DOHH2 (cell line): ENCODE results near the gene RUNX2.

Source experiments
- H3F3A ChIP-seq: fragments of 200-600 bp; sonication (generic), shearing (Covaris generic); 2 replicates; pipeline ENCODE4 v1.6.0; 2016; ENCODE audit warnings: antibody characterized with exemption, mild to moderate bottlenecking; ENCODE audit not compliant: control insufficient read depth, insufficient read depth
- H3K27ac ChIP-seq: fragments of 200-600 bp; sonication (generic); 2 replicates; pipeline ENCODE4 v1.5.1; 2014; ENCODE audit warnings: low read depth, mild to moderate bottlenecking, low read length, moderate library complexity
- H3K27me3 ChIP-seq: fragments of 200-600 bp; sonication (generic); 2 replicates; pipeline ENCODE4 v1.6.1; 2014; ENCODE audit warnings: mild to moderate bottlenecking, low read length, mixed read lengths; ENCODE audit not compliant: control insufficient read depth
- H3K36me3 ChIP-seq: fragments of 200-600 bp; sonication (generic); 2 replicates; pipeline ENCODE4 v1.6.1; 2014; ENCODE audit warnings: mild to moderate bottlenecking, low read length, moderate library complexity, mixed read lengths; ENCODE audit not compliant: control insufficient read depth
- H3K4me1 ChIP-seq: fragments of 200-600 bp; sonication (generic); 2 replicates; pipeline ENCODE4 v1.6.1; 2014; ENCODE audit warnings: mild to moderate bottlenecking, low read length, mixed read lengths; ENCODE audit not compliant: control insufficient read depth
- H3K4me2 ChIP-seq: fragments of 200-600 bp; sonication (generic); 2 replicates; pipeline ENCODE4 v1.6.0; 2014; ENCODE audit warnings: mild to moderate bottlenecking, low read length, moderate library complexity
- H3K4me3 ChIP-seq: fragments of 200-600 bp; sonication (generic); 2 replicates; pipeline ENCODE4 v1.5.1; 2014; ENCODE audit warnings: mild to moderate bottlenecking, low read length, mixed read lengths
- H3K79me2 ChIP-seq: fragments of 200-600 bp; sonication (generic); 2 replicates; pipeline ENCODE4 v1.6.1; 2014; ENCODE audit warnings: mild to moderate bottlenecking, low read length, mixed read lengths; ENCODE audit not compliant: control insufficient read depth
- H3K9me2 ChIP-seq: fragments of 200-600 bp; sonication (generic); replicated peaks from 2 replicates; pipeline ENCODE4 v1.6.1; 2014; ENCODE audit warnings: mild to moderate bottlenecking, low read length, mixed read lengths; ENCODE audit not compliant: control insufficient read depth
- H3K9me3 ChIP-seq: fragments of 200-600 bp; sonication (generic); 2 replicates; pipeline ENCODE4 v1.6.1; 2014; ENCODE audit warnings: antibody characterized with exemption, low read length, mixed read lengths; ENCODE audit not compliant: control insufficient read depth, insufficient read depth
- H4K20me1 ChIP-seq: fragments of 200-600 bp; sonication (generic); 2 replicates; pipeline ENCODE4 v1.6.0; 2014; ENCODE audit warnings: low read depth, mild to moderate bottlenecking, antibody characterized with exemption, low read length, moderate library complexity; ENCODE audit not compliant: control insufficient read depth, insufficient read depth
- EZH2phosphoT487 ChIP-seq: fragments of 200-600 bp; sonication (generic); IDR thresholded peaks from 2 replicates; pipeline ENCODE4 v1.6.1; 2017; ENCODE audit warnings: borderline replicate concordance, mild to moderate bottlenecking, antibody characterized with exemption, low read length, moderate library complexity, mixed read lengths
- TF ChIP-seq, protein P1 (sequence below): fragments of 200-600 bp; sonication (generic); IDR thresholded peaks from one replicate; pipeline ENCODE4 v1.5.1; 2014; ENCODE audit warnings: antibody characterized with exemption, mild to moderate bottlenecking, low read depth, low read length; ENCODE audit not compliant: poor library complexity, severe bottlenecking

RUNX2 gene

DNA sequence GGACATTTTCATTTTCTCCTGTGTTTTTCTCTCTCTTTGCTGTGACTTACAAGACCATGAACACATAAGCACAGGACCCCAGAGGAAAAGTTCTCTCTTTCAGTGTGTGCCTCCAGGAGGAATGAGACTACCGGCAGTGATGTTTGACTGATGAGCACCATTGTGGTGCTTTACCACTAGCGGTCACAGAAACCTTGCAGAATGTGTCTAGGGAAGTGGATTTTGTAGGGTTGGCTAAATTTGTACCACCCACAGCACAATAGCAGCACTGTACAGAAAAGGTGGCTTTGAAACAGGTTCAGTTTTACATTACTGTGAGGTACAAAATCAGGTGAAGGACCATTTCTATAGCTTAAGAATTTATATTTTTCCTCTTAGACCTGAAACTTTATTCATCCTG lies 351.5 kb downstream of the RUNX2 start:
- Histone ChIP-seq H3K79me2 (no peaks in the 10 kb centered on the region), H3K4me2 (no peak overlapping the region), H3K27me3 (no peaks in the 10 kb centered on the region), H3K4me1 (peaks cover 65% of the 10 kb centered on the region), H3K27ac (no peak overlapping the region), H3K9me3 (peaks cover 3% of the 10 kb centered on the region; the same call in 1 of the 2 replicates), H3K9me2 (no peaks in the 10 kb centered on the region), H4K20me1 (no peaks in the 10 kb centered on the region), H3K36me3 (no peaks in the 10 kb centered on the region), H3F3A (peaks cover 19% of the 10 kb centered on the region), H3K4me3 (no peak overlapping the region)
- TF ChIP-seq, protein P1, sequence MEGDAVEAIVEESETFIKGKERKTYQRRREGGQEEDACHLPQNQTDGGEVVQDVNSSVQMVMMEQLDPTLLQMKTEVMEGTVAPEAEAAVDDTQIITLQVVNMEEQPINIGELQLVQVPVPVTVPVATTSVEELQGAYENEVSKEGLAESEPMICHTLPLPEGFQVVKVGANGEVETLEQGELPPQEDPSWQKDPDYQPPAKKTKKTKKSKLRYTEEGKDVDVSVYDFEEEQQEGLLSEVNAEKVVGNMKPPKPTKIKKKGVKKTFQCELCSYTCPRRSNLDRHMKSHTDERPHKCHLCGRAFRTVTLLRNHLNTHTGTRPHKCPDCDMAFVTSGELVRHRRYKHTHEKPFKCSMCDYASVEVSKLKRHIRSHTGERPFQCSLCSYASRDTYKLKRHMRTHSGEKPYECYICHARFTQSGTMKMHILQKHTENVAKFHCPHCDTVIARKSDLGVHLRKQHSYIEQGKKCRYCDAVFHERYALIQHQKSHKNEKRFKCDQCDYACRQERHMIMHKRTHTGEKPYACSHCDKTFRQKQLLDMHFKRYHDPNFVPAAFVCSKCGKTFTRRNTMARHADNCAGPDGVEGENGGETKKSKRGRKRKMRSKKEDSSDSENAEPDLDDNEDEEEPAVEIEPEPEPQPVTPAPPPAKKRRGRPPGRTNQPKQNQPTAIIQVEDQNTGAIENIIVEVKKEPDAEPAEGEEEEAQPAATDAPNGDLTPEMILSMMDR, result no peak
- no peak for TF ChIP-seq EZH2phosphoT487

DNA sequence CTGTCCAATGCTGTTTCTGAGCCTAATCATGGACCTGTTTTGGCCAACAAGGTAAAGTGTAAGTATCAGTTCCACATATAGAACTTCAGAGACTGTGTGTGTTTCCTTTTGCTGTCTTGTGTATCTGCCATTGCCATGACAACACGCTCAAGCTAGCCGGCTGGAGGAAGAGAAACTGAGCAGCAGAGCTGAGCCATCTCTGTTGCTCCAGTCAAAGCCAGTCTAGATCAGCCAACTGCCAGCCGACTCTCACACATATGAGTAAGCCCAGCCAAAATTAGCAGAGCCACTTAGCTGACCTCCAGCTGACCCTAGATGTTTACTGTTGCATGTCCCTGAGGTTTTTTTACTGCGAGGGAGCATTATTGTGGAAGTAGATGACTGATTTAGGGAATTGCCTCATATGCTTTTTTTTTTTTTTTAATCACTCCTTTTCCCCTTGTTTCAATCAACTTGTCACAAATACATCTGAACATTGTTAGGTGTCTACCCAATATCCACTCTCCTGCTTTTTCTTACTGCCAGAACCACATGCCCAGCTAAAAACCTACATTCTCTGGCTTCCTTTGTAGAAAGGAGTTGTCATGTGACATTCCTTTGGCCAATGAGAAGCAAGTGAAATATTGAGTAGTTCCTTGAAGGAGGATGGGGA lies 353.9 kb downstream of the RUNX2 start:
- H3K79me2 ChIP-seq, result no peaks in the 10 kb centered on the region
- H3K4me3 ChIP-seq, result peak overlapping the region; percentile 25
- no peaks in the 10 kb centered on the region for H4K20me1 ChIP-seq
- peaks cover 53% of the 10 kb centered on the region for H3K4me1 ChIP-seq
- peak overlapping the region; percentile 28 for H3K27ac ChIP-seq
- H3K9me2 ChIP-seq, result no peaks in the 10 kb centered on the region
- no peaks in the 10 kb centered on the region for H3K36me3 ChIP-seq
- H3K27me3 ChIP-seq, result peaks cover 11% of the 10 kb centered on the region
- H3K9me3 ChIP-seq, result peaks cover 3% of the 10 kb centered on the region; the same call in 1 of the 2 replicates
- no peak for TF ChIP-seq EZH2phosphoT487
- TF ChIP-seq, protein P1, result no peak
- peaks cover 18% of the 10 kb centered on the region for H3F3A ChIP-seq
- peak overlapping the region; percentile 58 for H3K4me2 ChIP-seq

DNA sequence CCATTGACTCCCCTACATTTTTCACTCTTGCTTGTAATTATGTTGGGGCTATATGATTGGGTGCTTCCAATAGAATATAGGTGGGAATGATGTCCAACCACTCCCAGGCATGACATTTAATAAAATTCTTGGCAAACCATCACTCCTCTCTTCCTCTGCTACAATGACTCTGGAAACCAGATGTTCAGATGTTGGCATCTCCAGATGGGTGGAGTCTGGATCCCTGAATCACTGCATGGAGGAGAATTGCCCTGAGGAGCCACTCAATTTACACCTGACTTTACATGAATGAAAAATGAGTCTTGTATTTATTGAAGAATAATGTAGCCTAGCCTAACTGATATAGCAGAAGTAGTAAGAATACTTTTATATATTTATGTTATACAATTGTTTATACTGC lies 356.3 kb downstream of the RUNX2 start:
- Histone ChIP-seq H4K20me1 (no peaks in the 10 kb centered on the region), H3K4me3 (no peak overlapping the region), H3K27ac (no peak overlapping the region), H3K27me3 (peaks cover 23% of the 10 kb centered on the region), H3K79me2 (no peaks in the 10 kb centered on the region), H3F3A (peaks cover 8% of the 10 kb centered on the region), H3K9me2 (no peaks in the 10 kb centered on the region), H3K36me3 (no peaks in the 10 kb centered on the region), H3K4me2 (no peak overlapping the region), H3K4me1 (peaks cover 38% of the 10 kb centered on the region), H3K9me3 (peaks cover 3% of the 10 kb centered on the region; the same call in 1 of the 2 replicates)
- TF ChIP-seq EZH2phosphoT487, result no peak
- TF ChIP-seq, protein P1, result no peak
